ENCODE data around the gene DMD. TPM values are rescaled to one million over a fixed set of nuclear protein-coding genes. Genes with fewer than 3 reads are reported as not detected.

DMD gene
- total RNA-seq, 1 donor from 2014 or later: 22.2 TPM

- no peaks in the 10 kb centered on the region for H3K36me3 Mint-ChIP-seq (ENCODE audit: low read depth, unreplicated experiment)
- no peak for TF ChIP-seq EZH2 (IDR thresholded peaks at IDR 0.05; ENCODE audit: insufficient read depth, low read length)
- no peak overlapping the region for H3K27ac ChIP-seq (ENCODE audit: low read depth, low read length)
- no peaks in the 10 kb centered on the region for H3K27me3 Mint-ChIP-seq (ENCODE audit: low read depth, unreplicated experiment)
- H3K9me3 Mint-ChIP-seq (ENCODE audit: unreplicated experiment): no peaks in the 10 kb centered on the region
- H3K36me3 ChIP-seq (ENCODE audit: insufficient read depth, low read length): no peaks in the 10 kb centered on the region
- H3K27me3 ChIP-seq (ENCODE audit: insufficient read depth, low read length): no peaks in the 10 kb centered on the region
- H4K20me1 ChIP-seq (ENCODE audit: insufficient read depth, low read length): no peaks in the 10 kb centered on the region
- no peak overlapping the region for H3K4me2 ChIP-seq (ENCODE audit: low read length)
- H3K27ac Mint-ChIP-seq (ENCODE audit: unreplicated experiment): no peak overlapping the region
- no peaks in the 10 kb centered on the region for H3K79me2 ChIP-seq (ENCODE audit: insufficient read depth, low read length)
- H3K4me1 ChIP-seq (ENCODE audit: insufficient read depth, low read length): no peaks in the 10 kb centered on the region
- DNase-seq (ENCODE audit: low read depth) (no peak), FAIRE-seq (no peak)
- H3K4me3 Mint-ChIP-seq (ENCODE audit: unreplicated experiment): no peak overlapping the region
- H3K4me3 ChIP-seq (ENCODE audit: insufficient read depth, low read depth, low read length): no peak overlapping the region
- no peaks in the 10 kb centered on the region for H3K9me3 ChIP-seq (ENCODE audit: insufficient read depth, low read depth, low read length)
- H3K9ac ChIP-seq (ENCODE audit: low read length): no peak overlapping the region
- no peak overlapping the region for H2AFZ ChIP-seq (ENCODE audit: low read depth, low read length)
- H3K4me1 Mint-ChIP-seq (ENCODE audit: low read depth, unreplicated experiment): no peaks in the 10 kb centered on the region
Observed at GRCh38 chrX:33149085-33149484, 62.3 kb downstream of the DMD start.

GRCh38 chrX:33142331-33142730, 69.0 kb downstream of the DMD start:
- no peak overlapping the region for H3K4me3 ChIP-seq (ENCODE audit: insufficient read depth, low read depth, low read length)
- H3K4me2 ChIP-seq (ENCODE audit: low read length): no peak overlapping the region
- H3K36me3 ChIP-seq (ENCODE audit: insufficient read depth, low read length): no peaks in the 10 kb centered on the region
- no peaks in the 10 kb centered on the region for H3K4me1 ChIP-seq (ENCODE audit: insufficient read depth, low read length)
- no peak overlapping the region for H2AFZ ChIP-seq (ENCODE audit: low read depth, low read length)
- TF ChIP-seq CTCF (IDR thresholded peaks at IDR 0.05; ENCODE audit: insufficient read depth, low read depth, low read length): no peak
- TF ChIP-seq EZH2 (IDR thresholded peaks at IDR 0.05; ENCODE audit: insufficient read depth, low read length): no peak
- H3K4me1 Mint-ChIP-seq (ENCODE audit: low read depth, unreplicated experiment): peaks cover 3% of the 10 kb centered on the region
- no peaks in the 10 kb centered on the region for H3K79me2 ChIP-seq (ENCODE audit: insufficient read depth, low read length)
- H4K20me1 ChIP-seq (ENCODE audit: insufficient read depth, low read length): no peaks in the 10 kb centered on the region
- H3K27ac ChIP-seq (ENCODE audit: low read depth, low read length): no peak overlapping the region
- H3K4me3 Mint-ChIP-seq (ENCODE audit: unreplicated experiment): no peak overlapping the region
- H3K9me3 Mint-ChIP-seq (ENCODE audit: unreplicated experiment): no peaks in the 10 kb centered on the region
- no peaks in the 10 kb centered on the region for H3K27me3 Mint-ChIP-seq (ENCODE audit: low read depth, unreplicated experiment)
- H3K9ac ChIP-seq (ENCODE audit: low read length): no peak overlapping the region
- H3K9me3 ChIP-seq (ENCODE audit: insufficient read depth, low read depth, low read length): no peaks in the 10 kb centered on the region
- no peaks in the 10 kb centered on the region for H3K27me3 ChIP-seq (ENCODE audit: insufficient read depth, low read length)
- no peaks in the 10 kb centered on the region for H3K36me3 Mint-ChIP-seq (ENCODE audit: low read depth, unreplicated experiment)
- H3K27ac Mint-ChIP-seq (ENCODE audit: unreplicated experiment): no peak overlapping the region
- FAIRE-seq (no peak), DNase-seq (ENCODE audit: low read depth) (no peak)

GRCh38 chrX:33138677-33139249, 72.6 kb downstream of the DMD start:
- Histone ChIP-seq H3K27me3 (ENCODE audit: insufficient read depth, low read length) (no peaks in the 10 kb centered on the region), H3K4me1 (ENCODE audit: insufficient read depth, low read length) (no peaks in the 10 kb centered on the region), H2AFZ (ENCODE audit: low read depth, low read length) (no peak overlapping the region), H3K36me3 (ENCODE audit: insufficient read depth, low read length) (no peaks in the 10 kb centered on the region), H3K9ac (ENCODE audit: low read length) (no peak overlapping the region), H3K79me2 (ENCODE audit: insufficient read depth, low read length) (no peaks in the 10 kb centered on the region), H4K20me1 (ENCODE audit: insufficient read depth, low read length) (no peaks in the 10 kb centered on the region), H3K4me3 (ENCODE audit: insufficient read depth, low read depth, low read length) (no peak overlapping the region), H3K9me3 (ENCODE audit: insufficient read depth, low read depth, low read length) (no peaks in the 10 kb centered on the region), H3K27ac (ENCODE audit: low read depth, low read length) (no peak overlapping the region), H3K4me2 (ENCODE audit: low read length) (no peak overlapping the region)
- Mint-ChIP-seq H3K27ac (ENCODE audit: unreplicated experiment) (no peak overlapping the region), H3K4me1 (ENCODE audit: low read depth, unreplicated experiment) (peaks cover 3% of the 10 kb centered on the region), H3K9me3 (ENCODE audit: unreplicated experiment) (no peaks in the 10 kb centered on the region), H3K4me3 (ENCODE audit: unreplicated experiment) (no peak overlapping the region), H3K36me3 (ENCODE audit: low read depth, unreplicated experiment) (no peaks in the 10 kb centered on the region), H3K27me3 (ENCODE audit: low read depth, unreplicated experiment) (no peaks in the 10 kb centered on the region)
- no peak for DNase-seq (ENCODE audit: low read depth)
- no peak for TF ChIP-seq CTCF (IDR thresholded peaks at IDR 0.05; ENCODE audit: insufficient read depth, low read depth, low read length)
- no peak for TF ChIP-seq EZH2 (IDR thresholded peaks at IDR 0.05; ENCODE audit: insufficient read depth, low read length)
- FAIRE-seq: peak; percentile 82

Data from astrocyte (in vitro differentiated cells and primary cell).